ENCODE results near the gene PARVA.

The PARVA gene

GRCh38 chr11:12541583-12542151, 164.3 kb downstream of the PARVA start:
- Mint-ChIP-seq H3K4me3 (no peak overlapping the region), H3K36me3 (no peaks in the 10 kb centered on the region), H3K27me3 (peaks cover under 1% of the 10 kb centered on the region), H3K9me3 (no peaks in the 10 kb centered on the region), H3K27ac (no peak overlapping the region), H3K4me1 (no peaks in the 10 kb centered on the region)

GRCh38 chr11:12542186-12542935, 165.0 kb downstream of the PARVA start:
- Mint-ChIP-seq H3K36me3 (no peaks in the 10 kb centered on the region), H3K27ac (no peak overlapping the region), H3K4me1 (no peaks in the 10 kb centered on the region), H3K4me3 (no peak overlapping the region), H3K27me3 (no peaks in the 10 kb centered on the region), H3K9me3 (no peaks in the 10 kb centered on the region)

GRCh38 chr11:12543596-12544415, 166.4 kb downstream of the PARVA start:
- no peaks in the 10 kb centered on the region for H3K27me3 Mint-ChIP-seq
- no peak overlapping the region for H3K27ac Mint-ChIP-seq
- no peaks in the 10 kb centered on the region for H3K9me3 Mint-ChIP-seq
- no peaks in the 10 kb centered on the region for H3K4me1 Mint-ChIP-seq
- H3K4me3 Mint-ChIP-seq = no peak overlapping the region
- no peaks in the 10 kb centered on the region for H3K36me3 Mint-ChIP-seq

GRCh38 chr11:12544986-12545775, 167.8 kb downstream of the PARVA start:
- no peak overlapping the region for H3K4me3 Mint-ChIP-seq
- H3K4me1 Mint-ChIP-seq = no peaks in the 10 kb centered on the region
- H3K9me3 Mint-ChIP-seq = no peaks in the 10 kb centered on the region
- no peaks in the 10 kb centered on the region for H3K36me3 Mint-ChIP-seq
- no peaks in the 10 kb centered on the region for H3K27me3 Mint-ChIP-seq
- H3K27ac Mint-ChIP-seq = no peak overlapping the region

- no peaks in the 10 kb centered on the region for H3K9me3 Mint-ChIP-seq
- no peaks in the 10 kb centered on the region for H3K27me3 Mint-ChIP-seq
- no peak overlapping the region for H3K27ac Mint-ChIP-seq
- H3K4me1 Mint-ChIP-seq = no peaks in the 10 kb centered on the region
- no peaks in the 10 kb centered on the region for H3K36me3 Mint-ChIP-seq
- no peak overlapping the region for H3K4me3 Mint-ChIP-seq
These were observed 168.8 kb downstream of the PARVA start for GRCh38 chr11:12546122-12546521.

- Mint-ChIP-seq H3K36me3 (no peaks in the 10 kb centered on the region), H3K4me3 (no peak overlapping the region), H3K9me3 (no peaks in the 10 kb centered on the region), H3K27ac (no peak overlapping the region), H3K4me1 (no peaks in the 10 kb centered on the region), H3K27me3 (peaks cover 2% of the 10 kb centered on the region)
These were observed 169.3 kb downstream of the PARVA start for GRCh38 chr11:12546660-12547059.

- H3K9me3 Mint-ChIP-seq = no peaks in the 10 kb centered on the region
- H3K27ac Mint-ChIP-seq = no peak overlapping the region
- peaks cover 2% of the 10 kb centered on the region for H3K27me3 Mint-ChIP-seq
- no peaks in the 10 kb centered on the region for H3K4me1 Mint-ChIP-seq
- H3K4me3 Mint-ChIP-seq = no peak overlapping the region
- H3K36me3 Mint-ChIP-seq = no peaks in the 10 kb centered on the region
These were observed 170.7 kb downstream of the PARVA start for GRCh38 chr11:12547953-12548650.

- Mint-ChIP-seq H3K36me3 (no peaks in the 10 kb centered on the region), H3K9me3 (no peaks in the 10 kb centered on the region)
These were observed 175.3 kb downstream of the PARVA start for GRCh38 chr11:12552692-12553091.

GRCh38 chr11:12554122-12554521, 176.8 kb downstream of the PARVA start:
- Mint-ChIP-seq H3K9me3 (no peaks in the 10 kb centered on the region), H3K27me3 (peaks cover 17% of the 10 kb centered on the region), H3K36me3 (no peaks in the 10 kb centered on the region), H3K4me1 (no peaks in the 10 kb centered on the region), H3K27ac (no peak overlapping the region), H3K4me3 (no peak overlapping the region)

More at GRCh38 chr11:12552692-12553091, 175.3 kb downstream of the PARVA start:
- Mint-ChIP-seq H3K27ac (no peak overlapping the region), H3K27me3 (peaks cover 15% of the 10 kb centered on the region), H3K4me1 (no peaks in the 10 kb centered on the region), H3K4me3 (no peak overlapping the region)

- Mint-ChIP-seq H3K4me1 (no peaks in the 10 kb centered on the region), H3K9me3 (no peaks in the 10 kb centered on the region), H3K36me3 (no peaks in the 10 kb centered on the region), H3K27me3 (peaks cover 22% of the 10 kb centered on the region), H3K4me3 (no peak overlapping the region), H3K27ac (no peak overlapping the region)
These were observed 178.8 kb downstream of the PARVA start for GRCh38 chr11:12556155-12556554.

- Mint-ChIP-seq H3K4me3 (no peak overlapping the region), H3K27ac (no peak overlapping the region), H3K4me1 (no peaks in the 10 kb centered on the region), H3K36me3 (no peaks in the 10 kb centered on the region), H3K27me3 (peaks cover 20% of the 10 kb centered on the region), H3K9me3 (no peaks in the 10 kb centered on the region)
These were observed 179.5 kb downstream of the PARVA start for GRCh38 chr11:12556788-12557384.

- no peaks in the 10 kb centered on the region for H3K9me3 Mint-ChIP-seq
- no peaks in the 10 kb centered on the region for H3K4me1 Mint-ChIP-seq
- no peak overlapping the region for H3K27ac Mint-ChIP-seq
- peaks cover 24% of the 10 kb centered on the region for H3K27me3 Mint-ChIP-seq
- H3K4me3 Mint-ChIP-seq = no peak overlapping the region
- H3K36me3 Mint-ChIP-seq = no peaks in the 10 kb centered on the region
These were observed 181.6 kb downstream of the PARVA start for GRCh38 chr11:12559011-12559410.

- Mint-ChIP-seq H3K4me1 (no peaks in the 10 kb centered on the region), H3K36me3 (no peaks in the 10 kb centered on the region), H3K27me3 (peaks cover 18% of the 10 kb centered on the region), H3K27ac (no peak overlapping the region), H3K4me3 (no peak overlapping the region), H3K9me3 (no peaks in the 10 kb centered on the region)
These were observed 183.0 kb downstream of the PARVA start for GRCh38 chr11:12560362-12560761.

GRCh38 chr11:12560861-12561260, 183.5 kb downstream of the PARVA start:
- Mint-ChIP-seq H3K36me3 (no peaks in the 10 kb centered on the region), H3K27ac (no peak overlapping the region), H3K4me3 (no peak overlapping the region), H3K9me3 (no peaks in the 10 kb centered on the region), H3K4me1 (no peaks in the 10 kb centered on the region), H3K27me3 (peaks cover 16% of the 10 kb centered on the region)

GRCh38 chr11:12564012-12564411, 186.6 kb downstream of the PARVA start:
- Mint-ChIP-seq H3K27me3 (peaks cover 26% of the 10 kb centered on the region), H3K4me3 (no peak overlapping the region), H3K36me3 (no peaks in the 10 kb centered on the region), H3K9me3 (no peaks in the 10 kb centered on the region), H3K27ac (no peak overlapping the region), H3K4me1 (no peaks in the 10 kb centered on the region)

Data from activated naive CD4-positive, alpha-beta T cell treated with anti-CD3 and anti-CD28 coated beads, Interleukin-2, amount 50 U/mL, for 24 hours (primary cell).